Activated naive CD8-positive, alpha-beta T cell treated with anti-CD3 and anti-CD28 coated beads, Interleukin-2, amount 10 ng/mL, durations not matched to agents 7 days and 5 days (primary cell): ENCODE data around the gene GPR173. TPM values are rescaled to one million over a fixed set of nuclear protein-coding genes. Genes with fewer than 3 reads are reported as not detected.

Experiments used
- ATAC-seq: fragments of 150-1000 bp; cut with Tn5 transposase; one replicate; pipeline ENCODE4 v1.10.0; 2021; ENCODE audit warnings: low read depth, moderate library complexity
- POLR2A ChIA-PET: fragments of 350-600 bp; sonication (Branson Sonifier 250); formaldehyde crosslinking; loops from one replicate; lab custom pipeline; 2021; ENCODE audit warnings: antibody characterized with exemption; lab: Charles Lee
- DNase-seq: peaks from one replicate; pipeline ENCODE4 v3.0.0; 2021
- H3K27ac Mint-ChIP-seq: one replicate; pipeline ENCODE4 v1.8.0; 2022; ENCODE audit warnings: mild to moderate bottlenecking, mixed read lengths
- H3K27me3 Mint-ChIP-seq: one replicate; pipeline ENCODE4 v1.8.0; 2022; ENCODE audit warnings: mild to moderate bottlenecking, moderate library complexity, mixed read lengths
- H3K36me3 Mint-ChIP-seq: one replicate; pipeline ENCODE4 v1.8.0; 2021; ENCODE audit warnings: mild to moderate bottlenecking, mixed read lengths
- H3K4me1 Mint-ChIP-seq: one replicate; pipeline ENCODE4 v1.8.0; 2021; ENCODE audit warnings: mixed read lengths
- H3K4me3 Mint-ChIP-seq: one replicate; pipeline ENCODE4 v1.8.0; 2022; ENCODE audit warnings: mild to moderate bottlenecking, moderate library complexity, mixed read lengths
- H3K9me3 Mint-ChIP-seq: one replicate; pipeline ENCODE4 v1.8.0; 2021; ENCODE audit warnings: mixed read lengths
- total RNA-seq, 2 experiments: library from RNA; stranded (reverse); gene quantifications; one replicate each; pipeline ENCODE4 v1.2.3, GENCODE V29; 2021

GPR173 gene
- total RNA-seq, 2 experiments from 2014 or later: 0.08 to 0.14 TPM

- H3K27ac Mint-ChIP-seq: no peak overlapping the region
- DNase-seq (no peak), ATAC-seq (no peak)
- POLR2A ChIA-PET: no interaction called here
- H3K36me3 Mint-ChIP-seq: peaks cover 11% of the 10 kb centered on the region
- H3K27me3 Mint-ChIP-seq: no peaks in the 10 kb centered on the region
- H3K4me3 Mint-ChIP-seq: no peak overlapping the region
- peaks cover 3% of the 10 kb centered on the region for H3K9me3 Mint-ChIP-seq
- H3K4me1 Mint-ChIP-seq: peaks cover 2% of the 10 kb centered on the region
Measured at GRCh38 chrX:53122013-53122412, 73.4 kb downstream of the GPR173 start.

- Mint-ChIP-seq H3K36me3 (peaks cover 9% of the 10 kb centered on the region), H3K27me3 (no peaks in the 10 kb centered on the region)
Measured at GRCh38 chrX:53125506-53125905, 76.9 kb downstream of the GPR173 start.

GRCh38 chrX:53126377-53126776 is 77.8 kb downstream of the GPR173 start:
- no peaks in the 10 kb centered on the region for H3K27me3 Mint-ChIP-seq
- H3K36me3 Mint-ChIP-seq: peaks cover 9% of the 10 kb centered on the region
- H3K27ac Mint-ChIP-seq: no peak overlapping the region
- POLR2A ChIA-PET: no interaction called here
- no peak overlapping the region for H3K4me3 Mint-ChIP-seq
- DNase-seq (no peak), ATAC-seq (no peak)
- H3K9me3 Mint-ChIP-seq: peaks cover 3% of the 10 kb centered on the region
- H3K4me1 Mint-ChIP-seq: peaks cover 4% of the 10 kb centered on the region

More at GRCh38 chrX:53125506-53125905, 76.9 kb downstream of the GPR173 start:
- POLR2A ChIA-PET: no interaction called here
- no peak for ATAC-seq
- H3K9me3 Mint-ChIP-seq: peaks cover 3% of the 10 kb centered on the region
- H3K4me3 Mint-ChIP-seq: no peak overlapping the region
- H3K4me1 Mint-ChIP-seq: peaks cover 2% of the 10 kb centered on the region
- no peak for DNase-seq
- H3K27ac Mint-ChIP-seq: no peak overlapping the region

- Mint-ChIP-seq H3K4me1 (peaks cover 4% of the 10 kb centered on the region), H3K27me3 (no peaks in the 10 kb centered on the region), H3K4me3 (no peak overlapping the region), H3K9me3 (peaks cover 3% of the 10 kb centered on the region), H3K36me3 (peaks cover 12% of the 10 kb centered on the region), H3K27ac (no peak overlapping the region)
- DNase-seq: no peak
- ATAC-seq: no peak
- POLR2A ChIA-PET: no interaction called here
Measured at GRCh38 chrX:53128097-53128749, 79.6 kb downstream of the GPR173 start.

Other genes with a start within 250 kb of the GPR173 start
- not detected for gene XAGE5, start 237.5 kb upstream of the GPR173 start, total RNA-seq
- gene XAGE3, start 180.7 kb upstream of the GPR173 start, total RNA-seq: not detected
- gene FAM156B, start 151.5 kb upstream of the GPR173 start, total RNA-seq: 10 to 100 TPM; 15.6 to 16.6 TPM
- 10 to 100 TPM; 19.3 to 23.3 TPM for gene FAM156A, start 90.3 kb upstream of the GPR173 start, total RNA-seq
- 10 to 100 TPM; 73.2 to 76.4 TPM for gene TSPYL2, start 33.6 kb downstream of the GPR173 start, total RNA-seq
- gene KANTR, start 45.4 kb downstream of the GPR173 start, total RNA-seq: 10 to 100 TPM; 14.2 to 16.1 TPM
- gene KDM5C, start 176.4 kb downstream of the GPR173 start, total RNA-seq: 100 to 1,000 TPM in 1 of 2 experiments, 10 to 100 TPM in 1; 97.8 to 108 TPM
- under 1 TPM; 0.82 to 0.83 TPM for gene IQSEC2, start 232.8 kb downstream of the GPR173 start, total RNA-seq